K562 (cell line): Measurements from ENCODE around the gene MRPL58. TPM values are rescaled to one million over a fixed set of nuclear protein-coding genes. Genes with fewer than 3 reads are reported as not detected.

Experiments
- COPS2 ChIP-seq: fragments of 450-650 bp; conservative IDR thresholded peaks from 2 replicates; pipeline ENCODE4 v1.6.1; 2016; ENCODE audit warnings: mild to moderate bottlenecking, moderate library complexity
- DIDO1 ChIP-seq: fragments of 450-650 bp; IDR thresholded peaks from 2 replicates; pipeline ENCODE4 v1.6.1; 2016; ENCODE audit warnings: low read depth, missing biosample characterization, missing genetic modification characterization
- ESRRB ChIP-seq: fragments of 250-450 bp; sonication (Bioruptor Pico); IDR thresholded peaks from 2 replicates; pipeline ENCODE4 v1.5.0; 2020; ENCODE audit warnings: mild to moderate bottlenecking, moderate library complexity, borderline replicate concordance
- FOXM1 ChIP-seq, 2 experiments: fragments of 450-650 bp in 1 of 2; sonication (generic) in 1 of 2; formaldehyde crosslinking in 1 of 2; IDR thresholded peaks; 2 replicates each; pipeline versions ENCODE4 v1.6.1 to v1.9.0; 2017 to 2022; ENCODE audit warnings: low read depth in 2 of 2, mild to moderate bottlenecking in 2 of 2, missing genetic modification reagents in 1 of 2, moderate library complexity in 1 of 2
- HCFC1 ChIP-seq: IDR thresholded peaks from 2 replicates; pipeline ENCODE4 v1.6.1; 2012; ENCODE audit warnings: low read depth, low read length, improper control_type of control experiment
- HDGF ChIP-seq: fragments of 450-650 bp; IDR thresholded peaks from 2 replicates; pipeline ENCODE4 v1.6.1; 2016
- KLF16 ChIP-seq: IDR thresholded peaks from 2 replicates; pipeline ENCODE4 v1.6.1; 2016; ENCODE audit warnings: antibody characterized with exemption
- NBN ChIP-seq: fragments of 450-650 bp; IDR thresholded peaks from 2 replicates; pipeline ENCODE4 v1.6.1; 2016; ENCODE audit warnings: low read depth, mild to moderate bottlenecking
- POU5F1 ChIP-seq: fragments of 150-350 bp; IDR thresholded peaks from 2 replicates; pipeline ENCODE4 v1.6.1; 2014; ENCODE audit warnings: borderline replicate concordance, low read length, low read depth, mild to moderate bottlenecking; ENCODE audit not compliant: partially characterized antibody
- PTRF ChIP-seq: fragments of 450-650 bp; IDR thresholded peaks from 2 replicates; pipeline ENCODE4 v1.6.1; 2016; ENCODE audit warnings: mild to moderate bottlenecking, missing genetic modification characterization, missing compliant biosample characterization
- SPI1 ChIP-seq: IDR thresholded peaks from 2 replicates; pipeline ENCODE4 v1.6.1; 2011; ENCODE audit warnings: low read depth, low read length, control low read depth, borderline replicate concordance
- SREBF2 ChIP-seq: sonication (generic); formaldehyde crosslinking; IDR thresholded peaks from 2 replicates; pipeline ENCODE4 v1.4.0; 2020; ENCODE audit warnings: mild to moderate bottlenecking, missing genetic modification reagents
- STAG1 ChIP-seq: sonication (generic); formaldehyde crosslinking; IDR thresholded peaks from 2 replicates; pipeline ENCODE4 v1.5.0; 2020; ENCODE audit warnings: missing genetic modification reagents, borderline replicate concordance
- ZFX ChIP-seq: sonication (generic); formaldehyde crosslinking; IDR thresholded peaks from 2 replicates; pipeline ENCODE4 v1.8.0; 2022; ENCODE audit warnings: mild to moderate bottlenecking, missing genetic modification reagents, moderate library complexity
- ZNF121 ChIP-seq: sonication (generic); formaldehyde crosslinking; conservative IDR thresholded peaks from 2 replicates; pipeline ENCODE4 v1.8.0; 2022; ENCODE audit warnings: missing genetic modification reagents
- polyA plus RNA-seq, 8 experiments: library from polyadenylated mRNA; depleted of rRNA in 4 of 8; stranded (reverse) in 5 of 8; unstranded in 3 of 8; fragments of >200 nt; fragmentation: Nextera tagmentation in 2 of 8; fragmentation: Illumina TruSeq in 1 of 8; extraction: Ambion mirVana in 2 of 8; extraction: Trizol in 1 of 8; gene quantifications; 2 replicates each; pipeline versions ENCODE4 v1.2.1 to v1.2.3, GENCODE V29; 2011 to 2014; ENCODE audit warnings: inconsistent platforms in 1 of 8, missing spikeins in 1 of 8
- total RNA-seq, 7 experiments: library from RNA; depleted of rRNA in 6 of 7; stranded (reverse); fragments of >200 nt in 6 of 7; fragmentation: Illumina TruSeq in 2 of 7; extraction: Trizol in 2 of 7; gene quantifications; 2 replicates each; pipeline versions ENCODE4 v1.2.1 to v1.2.3, GENCODE V29; 2011 to 2021; ENCODE audit warnings: low replicate concordance in 1 of 7
- TF ChIP-seq, protein P1 (sequence below), 2 experiments: fragments of 450-650 bp in 1 of 2; sonication (generic) in 1 of 2; formaldehyde crosslinking in 1 of 2; IDR thresholded peaks in 1 of 2; conservative IDR thresholded peaks in 1 of 2; 2 replicates each; pipeline versions ENCODE4 v1.6.1 to v1.8.1; 2016 to 2023; ENCODE audit warnings: mild to moderate bottlenecking in 2 of 2, moderate library complexity in 2 of 2, inconsistent platforms in 1 of 2, missing genetic modification reagents in 1 of 2
- TF ChIP-seq, protein P2 (sequence below): sonication (generic); formaldehyde crosslinking; IDR thresholded peaks from 2 replicates; pipeline ENCODE4 v1.8.0; 2022; ENCODE audit warnings: missing genetic modification reagents, mild to moderate bottlenecking, borderline replicate concordance
- TF ChIP-seq, protein P3 (sequence below): conservative IDR thresholded peaks from 2 replicates; pipeline ENCODE4 v1.6.1; 2011; ENCODE audit warnings: low read depth, mild to moderate bottlenecking, low read length; ENCODE audit not compliant: control insufficient read depth
- TF ChIP-seq, protein P4 (sequence below): fragments of 450-650 bp; IDR thresholded peaks from 2 replicates; pipeline ENCODE4 v1.6.1; 2014; ENCODE audit warnings: low read depth, mild to moderate bottlenecking, moderate library complexity, borderline replicate concordance
- TF ChIP-seq, protein P5 (sequence below): fragments of 450-650 bp; IDR thresholded peaks from one replicate; pipeline ENCODE4 v1.6.1; 2018; ENCODE audit warnings: mild to moderate bottlenecking, moderate library complexity; ENCODE audit not compliant: partially characterized antibody
- TF ChIP-seq, protein P6 (sequence below): sonication (generic); formaldehyde crosslinking; IDR thresholded peaks from 2 replicates; pipeline ENCODE4 v1.9.0; 2022; ENCODE audit warnings: mild to moderate bottlenecking, missing genetic modification reagents

MRPL58 gene
- total and polyA plus RNA-seq, 9 of the 15 experiments (the other 6 are each of a cell fraction or from before 2014, with no cell fraction given): 30.8 to 107 (median 72.4) TPM

DNA sequence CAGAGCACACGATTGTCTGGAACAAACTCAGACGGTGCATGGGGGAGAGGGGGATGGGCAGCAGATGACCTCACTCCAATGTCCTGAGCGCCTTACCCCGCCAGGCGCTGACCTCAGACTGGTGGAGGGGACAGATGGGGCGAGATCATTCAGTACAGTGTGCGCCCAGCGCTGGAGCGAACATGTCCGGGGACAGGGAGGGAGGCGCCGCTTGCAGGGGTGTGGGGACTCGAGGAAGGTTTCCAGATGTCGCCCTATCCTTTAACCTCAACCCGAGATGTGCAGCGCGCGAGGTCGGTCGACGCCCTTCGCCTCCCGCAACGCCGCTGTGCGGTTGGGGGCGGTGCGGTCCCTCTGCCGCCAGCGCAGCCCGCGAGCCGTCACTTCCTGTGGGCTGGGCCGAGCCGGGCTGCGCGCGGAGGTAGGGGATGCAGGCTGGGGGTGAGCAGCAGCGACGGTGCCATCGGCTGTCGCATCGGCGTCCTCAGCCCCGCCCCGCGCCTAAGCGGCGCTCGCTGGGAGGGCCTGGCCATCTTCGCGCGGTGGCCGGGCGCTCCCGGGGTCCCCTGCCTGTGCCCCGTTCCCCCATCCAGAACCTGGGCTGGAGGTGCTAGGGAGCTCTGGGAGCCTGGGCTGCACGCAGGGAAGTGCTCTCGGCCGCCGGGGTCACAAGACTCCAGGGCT lies 30.3 kb upstream of the MRPL58 start (continued):
- TF ChIP-seq, protein P1, sequence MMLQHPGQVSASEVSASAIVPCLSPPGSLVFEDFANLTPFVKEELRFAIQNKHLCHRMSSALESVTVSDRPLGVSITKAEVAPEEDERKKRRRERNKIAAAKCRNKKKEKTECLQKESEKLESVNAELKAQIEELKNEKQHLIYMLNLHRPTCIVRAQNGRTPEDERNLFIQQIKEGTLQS (IDR thresholded peaks at IDR 0.05): peak; percentile 98
- TF ChIP-seq, protein P1 (CRISPR knock-in tag; conservative IDR thresholded peaks at IDR 0.05): peak; percentile 94; the same call in 1 of the 2 replicates
- TF ChIP-seq COPS2: no peak
- TF ChIP-seq ESRRB: no peak
- no peak for TF ChIP-seq HDGF
- TF ChIP-seq, protein P2, sequence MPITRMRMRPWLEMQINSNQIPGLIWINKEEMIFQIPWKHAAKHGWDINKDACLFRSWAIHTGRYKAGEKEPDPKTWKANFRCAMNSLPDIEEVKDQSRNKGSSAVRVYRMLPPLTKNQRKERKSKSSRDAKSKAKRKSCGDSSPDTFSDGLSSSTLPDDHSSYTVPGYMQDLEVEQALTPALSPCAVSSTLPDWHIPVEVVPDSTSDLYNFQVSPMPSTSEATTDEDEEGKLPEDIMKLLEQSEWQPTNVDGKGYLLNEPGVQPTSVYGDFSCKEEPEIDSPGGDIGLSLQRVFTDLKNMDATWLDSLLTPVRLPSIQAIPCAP: no peak
- no peak for TF ChIP-seq STAG1 (CRISPR knock-in tag)
- TF ChIP-seq FOXM1 (IDR thresholded peaks at IDR 0.05; ENCODE audit: low read depth): no peak
- no peak for TF ChIP-seq FOXM1 (CRISPR knock-in tag; IDR thresholded peaks at IDR 0.05; ENCODE audit: low read depth)
- no peak for TF ChIP-seq KLF16
- TF ChIP-seq, protein P3, sequence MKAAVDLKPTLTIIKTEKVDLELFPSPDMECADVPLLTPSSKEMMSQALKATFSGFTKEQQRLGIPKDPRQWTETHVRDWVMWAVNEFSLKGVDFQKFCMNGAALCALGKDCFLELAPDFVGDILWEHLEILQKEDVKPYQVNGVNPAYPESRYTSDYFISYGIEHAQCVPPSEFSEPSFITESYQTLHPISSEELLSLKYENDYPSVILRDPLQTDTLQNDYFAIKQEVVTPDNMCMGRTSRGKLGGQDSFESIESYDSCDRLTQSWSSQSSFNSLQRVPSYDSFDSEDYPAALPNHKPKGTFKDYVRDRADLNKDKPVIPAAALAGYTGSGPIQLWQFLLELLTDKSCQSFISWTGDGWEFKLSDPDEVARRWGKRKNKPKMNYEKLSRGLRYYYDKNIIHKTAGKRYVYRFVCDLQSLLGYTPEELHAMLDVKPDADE: peak; percentile 59; the same call in 1 of the 2 replicates
- TF ChIP-seq SPI1: peak; percentile 43; the same call in 1 of the 2 replicates
- TF ChIP-seq DIDO1 (tag): no peak
- TF ChIP-seq POU5F1: no peak
- peak; percentile 90 for TF ChIP-seq ZFX (CRISPR knock-in tag)
- TF ChIP-seq, protein P4, sequence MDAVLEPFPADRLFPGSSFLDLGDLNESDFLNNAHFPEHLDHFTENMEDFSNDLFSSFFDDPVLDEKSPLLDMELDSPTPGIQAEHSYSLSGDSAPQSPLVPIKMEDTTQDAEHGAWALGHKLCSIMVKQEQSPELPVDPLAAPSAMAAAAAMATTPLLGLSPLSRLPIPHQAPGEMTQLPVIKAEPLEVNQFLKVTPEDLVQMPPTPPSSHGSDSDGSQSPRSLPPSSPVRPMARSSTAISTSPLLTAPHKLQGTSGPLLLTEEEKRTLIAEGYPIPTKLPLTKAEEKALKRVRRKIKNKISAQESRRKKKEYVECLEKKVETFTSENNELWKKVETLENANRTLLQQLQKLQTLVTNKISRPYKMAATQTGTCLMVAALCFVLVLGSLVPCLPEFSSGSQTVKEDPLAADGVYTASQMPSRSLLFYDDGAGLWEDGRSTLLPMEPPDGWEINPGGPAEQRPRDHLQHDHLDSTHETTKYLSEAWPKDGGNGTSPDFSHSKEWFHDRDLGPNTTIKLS: peak; percentile 66; the same call in 1 of the 2 replicates
- TF ChIP-seq PTRF (tag): no peak
- TF ChIP-seq SREBF2 (CRISPR knock-in tag): no peak
- TF ChIP-seq HCFC1: peak; percentile 58; the same call in 1 of the 2 replicates
- no peak for TF ChIP-seq ZNF121 (CRISPR knock-in tag)
- TF ChIP-seq, protein P5, sequence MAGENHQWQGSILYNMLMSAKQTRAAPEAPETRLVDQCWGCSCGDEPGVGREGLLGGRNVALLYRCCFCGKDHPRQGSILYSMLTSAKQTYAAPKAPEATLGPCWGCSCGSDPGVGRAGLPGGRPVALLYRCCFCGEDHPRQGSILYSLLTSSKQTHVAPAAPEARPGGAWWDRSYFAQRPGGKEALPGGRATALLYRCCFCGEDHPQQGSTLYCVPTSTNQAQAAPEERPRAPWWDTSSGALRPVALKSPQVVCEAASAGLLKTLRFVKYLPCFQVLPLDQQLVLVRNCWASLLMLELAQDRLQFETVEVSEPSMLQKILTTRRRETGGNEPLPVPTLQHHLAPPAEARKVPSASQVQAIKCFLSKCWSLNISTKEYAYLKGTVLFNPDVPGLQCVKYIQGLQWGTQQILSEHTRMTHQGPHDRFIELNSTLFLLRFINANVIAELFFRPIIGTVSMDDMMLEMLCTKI: no peak
- TF ChIP-seq NBN: peak; percentile 94
- TF ChIP-seq, protein P6, sequence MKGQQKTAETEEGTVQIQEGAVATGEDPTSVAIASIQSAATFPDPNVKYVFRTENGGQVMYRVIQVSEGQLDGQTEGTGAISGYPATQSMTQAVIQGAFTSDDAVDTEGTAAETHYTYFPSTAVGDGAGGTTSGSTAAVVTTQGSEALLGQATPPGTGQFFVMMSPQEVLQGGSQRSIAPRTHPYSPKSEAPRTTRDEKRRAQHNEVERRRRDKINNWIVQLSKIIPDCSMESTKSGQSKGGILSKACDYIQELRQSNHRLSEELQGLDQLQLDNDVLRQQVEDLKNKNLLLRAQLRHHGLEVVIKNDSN: no peak
